Measurements from ENCODE around the gene RPS19BP1.
"Not testable (repeated sequence)": the region's sequence is repeated elsewhere in the genome, so short reads cannot be mapped to it uniquely, and the experiment has no call there.

RPS19BP1 gene

GRCh38 chr22:39527481-39527961, 5.0 kb downstream of the RPS19BP1 start:
- DNase-seq: no peak

- DNase-seq: no peak
These were observed 5.8 kb downstream of the RPS19BP1 start for GRCh38 chr22:39526736-39527171.

- DNase-seq: no peak
These were observed 6.9 kb downstream of the RPS19BP1 start for GRCh38 chr22:39525658-39525975.

- DNase-seq: no peak
These were observed 7.5 kb downstream of the RPS19BP1 start for GRCh38 chr22:39524753-39525657.

- no peak for DNase-seq
These were observed 8.3 kb downstream of the RPS19BP1 start for GRCh38 chr22:39524089-39524752.

GRCh38 chr22:39522567-39523300, 9.8 kb downstream of the RPS19BP1 start:
- peak in 1 of 2 experiments; percentile 62 for DNase-seq

- DNase-seq: not testable (repeated sequence)
These were observed 10.5 kb downstream of the RPS19BP1 start for GRCh38 chr22:39522091-39522490.

GRCh38 chr22:39521106-39521885, 11.3 kb downstream of the RPS19BP1 start:
- DNase-seq: not testable (repeated sequence)

GRCh38 chr22:39520226-39521105, 12.1 kb downstream of the RPS19BP1 start, which contains the start of gene ATF4:
Gene ATF4 (plus strand): TSS chr22:39520562. CDS start chr22:39521446, 884 bp downstream.
- DNase-seq: peak; percentile 82 to 95

- peak; percentile 94 to 98 for DNase-seq
These were observed 12.8 kb downstream of the RPS19BP1 start for GRCh38 chr22:39519681-39520225.

- DNase-seq: peak in 1 of 2 experiments; percentile 50
These were observed 13.4 kb downstream of the RPS19BP1 start for GRCh38 chr22:39518996-39519680.

- DNase-seq: no peak
These were observed 14.3 kb downstream of the RPS19BP1 start for GRCh38 chr22:39518144-39518786.

GRCh38 chr22:39517470-39517869, 15.1 kb downstream of the RPS19BP1 start:
- DNase-seq: no peak

GRCh38 chr22:39515266-39516050, 17.1 kb downstream of the RPS19BP1 start:
- DNase-seq: no peak

GRCh38 chr22:39514373-39514973, 18.1 kb downstream of the RPS19BP1 start:
- peak in 1 of 2 experiments; percentile 31 for DNase-seq

- DNase-seq: no peak
These were observed 18.8 kb downstream of the RPS19BP1 start for GRCh38 chr22:39513791-39514190.

- DNase-seq: no peak
These were observed 20.5 kb downstream of the RPS19BP1 start for GRCh38 chr22:39512026-39512425.

- DNase-seq: no peak
These were observed 21.3 kb downstream of the RPS19BP1 start for GRCh38 chr22:39511226-39511625.
